ENCODE measurements around the gene SAMD5.
"Not testable (repeated sequence)": the region's sequence is repeated elsewhere in the genome, so short reads cannot be mapped to it uniquely, and the experiment has no call there.

SAMD5 gene

GRCh38 chr6:147528511-147529145 lies 20.1 kb downstream of the SAMD5 start:
- peak; percentile 13 for DNase-seq

GRCh38 chr6:147530132-147531060 lies 21.9 kb downstream of the SAMD5 start:
- no peak for DNase-seq

GRCh38 chr6:147531321-147531720 lies 22.8 kb downstream of the SAMD5 start:
- DNase-seq = no peak

- no peak for DNase-seq
Measured at GRCh38 chr6:147534116-147534860, 25.8 kb downstream of the SAMD5 start.

- peak; percentile 93 for DNase-seq
Measured at GRCh38 chr6:147538821-147539220, 30.3 kb downstream of the SAMD5 start.

GRCh38 chr6:147540075-147540474 lies 31.6 kb downstream of the SAMD5 start:
- no peak for DNase-seq

GRCh38 chr6:147542436-147542835 lies 33.9 kb downstream of the SAMD5 start:
- not testable (repeated sequence) for DNase-seq

- no peak for DNase-seq
Measured at GRCh38 chr6:147544420-147544819, 35.9 kb downstream of the SAMD5 start.

- no peak for DNase-seq
Measured at GRCh38 chr6:147546501-147547368, 38.2 kb downstream of the SAMD5 start.

GRCh38 chr6:147547369-147547902 lies 38.9 kb downstream of the SAMD5 start:
- DNase-seq = no peak

GRCh38 chr6:147548921-147549475 lies 40.5 kb downstream of the SAMD5 start:
- DNase-seq = no peak

GRCh38 chr6:147549531-147549930 lies 41.0 kb downstream of the SAMD5 start:
- DNase-seq = no peak

- DNase-seq = no peak
Measured at GRCh38 chr6:147551976-147552375, 43.5 kb downstream of the SAMD5 start.

- no peak for DNase-seq
Measured at GRCh38 chr6:147553099-147553498, 44.6 kb downstream of the SAMD5 start.

- DNase-seq = no peak
Measured at GRCh38 chr6:147554281-147554680, 45.8 kb downstream of the SAMD5 start.

- no peak for DNase-seq
Measured at GRCh38 chr6:147559006-147559405, 50.5 kb downstream of the SAMD5 start.

- DNase-seq = no peak
Measured at GRCh38 chr6:147560670-147561069, 52.2 kb downstream of the SAMD5 start.

- DNase-seq = no peak
Measured at GRCh38 chr6:147561726-147562125, 53.2 kb downstream of the SAMD5 start.

GRCh38 chr6:147563472-147563871 lies 55.0 kb downstream of the SAMD5 start:
- peak; percentile 76 for DNase-seq

GRCh38 chr6:147564556-147564955 lies 56.1 kb downstream of the SAMD5 start:
- DNase-seq = no peak

GRCh38 chr6:147566244-147566898 lies 57.9 kb downstream of the SAMD5 start:
- DNase-seq = no peak

All from NCI-H82 (cell line).